ENCODE results near the gene NRCAM. TPM values are rescaled to one million over a fixed set of nuclear protein-coding genes. Genes with fewer than 3 reads are reported as not detected.
"Not testable (repeated sequence)": the region's sequence is repeated elsewhere in the genome, so short reads cannot be mapped to it uniquely, and the experiment has no call there.

The NRCAM gene
- total RNA-seq, 1 experiment from 2014 or later, result 2.4 TPM

DNA sequence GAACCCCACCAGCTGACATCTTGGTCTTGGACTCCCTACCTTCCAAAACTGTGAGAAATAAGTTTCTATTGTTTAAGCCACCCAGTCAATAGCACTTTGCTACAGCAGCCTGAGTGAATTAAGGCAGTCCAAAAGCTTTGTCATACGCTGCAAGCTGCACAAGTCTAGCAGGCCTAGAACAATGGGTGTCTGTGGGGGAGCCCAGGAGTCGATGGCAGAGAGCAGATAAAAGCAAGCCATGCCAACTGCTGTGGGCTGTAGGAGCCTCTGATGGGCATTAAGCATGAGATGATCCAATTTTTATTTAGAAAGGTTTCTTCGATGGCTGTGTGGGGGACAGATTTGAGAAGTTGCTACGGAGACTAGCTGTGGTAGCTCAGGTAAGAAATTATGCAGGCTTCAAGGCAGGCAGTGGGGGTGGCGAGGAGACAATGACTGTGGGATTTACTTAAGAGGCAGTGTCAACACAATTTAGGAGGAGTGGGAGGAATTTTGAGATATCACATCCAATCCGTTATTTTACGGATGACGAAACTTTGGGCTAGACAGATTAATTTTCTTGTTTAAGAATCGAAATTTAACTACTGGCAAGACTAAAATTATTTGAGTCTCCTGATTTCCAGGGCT, 110.4 kb downstream of the NRCAM start:
- DNase-seq (ENCODE audit: low spot score), result no peak

DNA sequence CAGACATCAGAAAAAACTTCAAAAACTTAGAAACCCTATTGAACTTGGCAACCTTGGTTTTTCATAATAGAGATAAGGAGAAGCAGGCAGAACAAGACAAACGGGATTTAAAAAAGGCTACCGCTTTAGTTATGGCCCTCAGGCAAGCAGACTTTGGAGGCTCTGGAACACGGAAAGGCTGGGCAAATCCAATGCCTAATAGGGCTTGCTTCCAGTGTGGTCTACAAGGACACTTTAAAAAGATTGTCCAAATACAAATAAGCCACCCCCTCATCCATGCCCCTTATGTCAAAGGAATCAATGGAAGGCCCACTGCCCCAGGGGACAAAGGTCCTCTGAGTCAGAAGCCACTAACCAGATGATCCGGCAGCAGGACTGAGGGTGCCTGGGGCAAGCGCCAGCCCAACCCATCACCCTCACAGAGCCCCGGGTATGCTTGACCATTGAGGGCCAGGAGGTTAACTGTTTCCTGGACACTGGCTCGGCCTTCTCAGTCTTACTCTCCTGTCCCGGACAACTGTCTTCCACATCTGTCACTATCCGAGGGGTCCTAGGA, 115.3 kb downstream of the NRCAM start:
- no peak for DNase-seq (ENCODE audit: low spot score)

GRCh38 chr7:108340406-108340805, 115.8 kb downstream of the NRCAM start:
- DNase-seq (ENCODE audit: low spot score), result not testable (repeated sequence)

DNA sequence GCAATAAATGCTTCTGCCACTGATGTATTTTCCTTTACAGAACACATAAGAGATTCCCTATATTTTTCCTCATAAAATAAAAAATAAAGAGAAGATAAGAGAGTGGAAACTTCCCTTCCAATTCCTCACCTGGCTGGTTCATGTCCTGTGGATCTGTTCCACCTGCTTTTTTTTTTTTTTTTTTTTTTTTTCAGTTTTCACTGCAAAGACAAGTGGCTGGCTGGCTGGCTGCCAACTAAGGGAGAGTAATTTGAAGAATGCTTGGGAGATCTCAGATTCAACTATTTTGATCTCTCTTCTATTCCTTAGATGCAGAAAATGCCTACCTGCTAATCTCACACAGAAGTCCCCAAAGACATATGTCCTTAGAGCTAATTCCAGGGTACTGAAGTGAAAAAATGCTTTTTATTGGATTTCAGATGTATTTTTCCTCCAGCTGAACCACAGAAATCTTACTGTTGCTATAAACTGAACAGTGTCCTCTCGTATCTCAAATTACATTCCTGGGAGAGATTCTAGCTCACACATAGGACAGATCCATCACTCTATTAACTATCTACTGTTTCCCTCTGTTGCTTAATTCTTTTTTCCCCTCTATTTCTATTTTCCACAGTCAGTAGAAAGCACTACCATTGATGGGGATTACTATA, 120.8 kb downstream of the NRCAM start:
- no peak for DNase-seq (ENCODE audit: low spot score)

GRCh38 chr7:108332937-108333336, 123.3 kb downstream of the NRCAM start:
- no peak for DNase-seq (ENCODE audit: low spot score)

DNA sequence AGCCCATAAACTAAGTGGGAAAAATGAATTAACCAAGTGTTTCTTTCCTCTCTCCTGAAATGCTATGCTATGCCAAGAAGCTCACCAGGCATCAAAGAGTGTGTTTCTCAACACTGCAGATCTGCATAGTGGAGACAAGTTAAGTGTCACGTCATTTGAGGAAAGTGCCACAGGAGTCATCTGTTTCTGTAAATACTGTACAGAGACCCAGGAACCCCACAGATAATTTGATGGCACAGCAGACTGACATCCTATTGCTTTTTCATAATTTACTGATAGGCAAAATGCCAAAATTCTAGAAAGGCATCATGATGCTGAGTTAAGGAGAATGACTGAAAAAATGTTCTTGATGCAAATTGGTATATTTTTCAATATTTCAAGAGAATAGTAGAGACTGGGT, 124.3 kb downstream of the NRCAM start:
- DNase-seq (ENCODE audit: low spot score), result no peak

DNA sequence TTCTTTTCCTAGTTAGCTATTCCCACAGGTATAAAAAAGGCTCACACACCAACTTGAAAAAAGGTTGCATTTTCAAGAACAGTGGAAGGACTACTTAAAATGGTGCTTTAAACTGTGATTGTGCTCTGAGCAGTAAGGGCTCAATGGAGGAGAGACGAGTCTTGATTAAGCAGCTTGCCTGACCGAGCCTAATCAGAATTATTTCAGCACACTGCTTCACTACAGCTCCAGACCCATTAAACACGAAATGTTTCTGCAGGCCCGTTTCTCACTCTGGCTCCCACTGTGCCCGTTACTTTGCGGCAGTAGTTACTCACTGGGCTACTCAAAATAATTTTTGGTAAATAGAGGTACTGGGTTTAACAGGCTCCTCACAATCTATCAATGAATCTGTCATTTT, 126.0 kb downstream of the NRCAM start:
- DNase-seq (ENCODE audit: low spot score), result no peak

GRCh38 chr7:108329514-108329913, 126.7 kb downstream of the NRCAM start:
- no peak for DNase-seq (ENCODE audit: low spot score)

DNA sequence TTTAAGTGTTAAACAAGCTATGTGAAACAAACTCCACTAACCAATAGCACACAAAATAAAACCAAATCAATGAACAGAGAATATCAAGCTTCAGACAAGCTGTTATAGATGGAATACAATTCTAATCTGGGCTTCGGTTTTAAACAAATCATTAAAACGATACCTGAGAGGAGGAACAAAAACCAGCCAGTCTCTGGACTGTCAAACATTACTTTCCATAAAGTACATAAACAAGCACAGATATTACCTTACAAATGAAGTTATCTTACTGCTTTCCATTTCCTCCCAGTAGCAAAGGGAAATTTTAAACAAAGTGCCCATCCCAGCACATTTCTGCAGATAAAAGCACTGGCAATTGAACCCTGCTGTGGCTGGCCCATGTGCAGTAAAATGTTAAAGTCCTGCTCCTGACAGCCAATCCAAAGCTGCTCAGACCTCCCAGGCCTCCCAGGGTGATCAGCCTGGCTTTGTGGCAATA, 128.0 kb downstream of the NRCAM start:
- no peak for DNase-seq (ENCODE audit: low spot score)

DNA sequence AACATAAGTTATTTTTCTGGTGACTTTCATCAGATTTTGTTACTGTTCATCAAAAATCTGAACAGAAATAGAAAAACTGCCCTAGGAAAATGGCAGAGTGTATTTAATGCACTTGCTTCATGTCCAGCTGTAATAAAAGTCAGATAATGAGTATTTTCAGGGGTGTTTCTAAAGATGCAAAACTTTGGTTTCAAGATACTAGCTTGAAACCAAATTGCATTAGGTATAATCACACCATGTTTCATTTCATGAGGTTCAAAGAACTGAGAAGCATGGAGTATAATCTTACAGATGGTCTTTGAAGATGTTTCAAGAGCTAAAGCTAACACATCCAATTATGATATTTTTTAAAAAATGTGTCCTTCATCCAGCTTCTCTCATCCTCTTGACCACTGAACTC, 128.9 kb downstream of the NRCAM start:
- no peak for DNase-seq (ENCODE audit: low spot score)

- no peak for DNase-seq (ENCODE audit: low spot score)
These were observed 129.3 kb downstream of the NRCAM start for GRCh38 chr7:108326938-108327337.

DNA sequence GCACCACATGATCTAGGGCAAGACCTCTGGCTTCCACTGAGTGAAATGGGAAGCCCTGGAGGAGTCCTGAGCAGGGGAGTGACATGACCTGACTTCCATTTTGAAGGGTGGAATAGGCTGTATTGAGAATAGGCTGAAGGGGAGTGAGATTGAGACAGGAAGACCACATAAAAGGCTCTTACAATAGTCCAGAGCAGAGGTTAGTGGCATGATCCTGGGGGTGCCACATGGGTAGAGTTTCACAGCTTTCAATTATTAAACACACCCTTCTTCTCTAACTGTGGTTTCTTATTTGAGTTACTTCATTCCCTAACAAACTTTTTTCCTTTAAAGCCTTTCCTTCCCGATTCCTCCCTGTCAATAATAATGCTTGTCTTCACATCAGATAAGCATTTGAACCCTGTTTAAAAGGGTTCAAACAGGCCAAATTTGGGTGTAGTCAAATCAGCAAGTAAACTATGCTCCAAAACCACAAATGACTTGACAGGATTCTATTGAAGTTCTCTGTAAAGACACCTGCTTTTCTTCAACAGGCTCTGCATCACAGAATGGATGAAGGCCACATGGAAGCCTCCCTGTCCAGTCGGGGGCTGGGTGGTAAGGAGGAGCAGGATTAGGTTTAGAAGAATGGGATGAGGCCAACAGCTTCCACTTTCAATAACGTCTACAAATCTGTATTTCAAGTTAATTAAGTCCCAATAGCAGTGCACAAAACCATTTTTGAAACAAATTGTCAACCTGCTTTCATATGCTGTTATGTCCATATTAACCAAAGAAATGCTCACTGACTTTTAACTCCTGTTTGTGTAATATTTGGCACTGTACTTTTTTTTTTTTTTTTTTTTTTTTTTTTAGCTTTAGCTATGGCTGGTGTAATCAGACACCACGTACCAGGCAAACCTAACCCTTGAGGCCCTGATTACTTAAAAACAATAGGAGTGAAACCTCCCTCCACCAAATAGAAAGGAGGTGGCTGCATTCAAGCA, 131.9 kb downstream of the NRCAM start:
- DNase-seq (ENCODE audit: low spot score), result no peak

GRCh38 chr7:108322925-108323832, 133.1 kb downstream of the NRCAM start:
- no peak for DNase-seq (ENCODE audit: low spot score)

DNA sequence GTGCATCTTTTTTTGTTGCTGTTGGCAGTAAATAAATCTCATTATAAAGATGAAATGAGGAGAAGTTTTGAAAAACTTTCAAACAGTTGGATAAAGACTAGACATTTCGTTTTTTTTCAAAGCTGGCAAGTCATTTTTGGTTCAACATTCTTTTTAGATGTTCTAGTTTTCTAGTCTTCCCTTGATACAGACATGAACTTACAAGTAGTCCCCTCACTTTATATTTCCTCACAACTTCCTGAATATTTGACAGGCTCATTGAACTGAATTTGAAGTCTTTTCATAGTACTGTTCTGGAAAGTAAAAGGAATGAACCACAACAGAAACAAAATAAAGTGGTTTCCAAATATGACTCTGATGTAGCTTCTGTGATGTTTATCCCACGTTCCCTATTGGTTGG, 134.2 kb downstream of the NRCAM start:
- no peak for DNase-seq (ENCODE audit: low spot score)

- DNase-seq (ENCODE audit: low spot score), result no peak
These were observed 134.9 kb downstream of the NRCAM start for GRCh38 chr7:108321359-108321758.

DNA sequence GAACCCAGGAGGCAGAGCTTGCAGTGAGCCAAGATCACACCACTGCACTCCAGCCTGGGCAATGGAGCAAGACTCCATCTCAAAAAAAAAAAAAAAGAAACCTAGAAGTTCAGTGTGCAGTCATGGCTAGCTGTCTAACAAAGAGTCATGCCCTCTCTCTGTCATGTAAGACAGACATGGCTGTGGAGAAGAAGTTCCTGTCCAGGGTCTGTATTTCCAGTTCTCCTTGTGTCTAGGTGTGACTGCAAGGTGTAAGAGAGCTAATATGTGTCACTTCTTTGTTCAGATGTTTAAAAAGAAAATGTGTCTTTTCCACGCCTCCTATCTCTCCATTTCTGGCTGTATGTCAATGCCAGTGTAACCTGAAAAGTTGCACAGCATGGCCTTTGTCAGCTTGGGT, 139.5 kb downstream of the NRCAM start:
- DNase-seq (ENCODE audit: low spot score), result no peak

- no peak for DNase-seq (ENCODE audit: low spot score)
These were observed 141.7 kb downstream of the NRCAM start for GRCh38 chr7:108314551-108314950.

- DNase-seq (ENCODE audit: low spot score), result no peak
These were observed 142.2 kb downstream of the NRCAM start for GRCh38 chr7:108314049-108314448.

GRCh38 chr7:108313086-108313485, 143.2 kb downstream of the NRCAM start:
- DNase-seq (ENCODE audit: low spot score), result no peak

- no peak for DNase-seq (ENCODE audit: low spot score)
These were observed 144.6 kb downstream of the NRCAM start for GRCh38 chr7:108311446-108312168.
